IMR-90 (cell line): Measurements from ENCODE around the gene UNC5B. TPM values are rescaled to one million over a fixed set of nuclear protein-coding genes. Genes with fewer than 3 reads are reported as not detected.

Experiments
- ATAC-seq: fragments of 200-7000 bp; cut with Tn5 transposase; 2 replicates; pipeline ENCODE4 v1.9.1; 2020; ENCODE audit warnings: low read depth, mild to moderate bottlenecking, moderate library complexity
- BruUV-seq: library from RNA; stranded (reverse); fragments of 400-500 nt; replicated peaks from 2 replicates; lab custom pipeline; 2021; lab: Mats Ljungman, UMichigan
- CTCF ChIA-PET: fragments of 300-600 bp; formaldehyde crosslinking; extraction: SDS; loops from one replicate; lab custom pipeline; 2021; ENCODE audit warnings: antibody characterized with exemption; lab: Yijun Ruan, JAX
- POLR2A ChIA-PET: fragments of 300-600 bp; sonication (Branson Sonifier 250); formaldehyde crosslinking; loops from one replicate; lab custom pipeline; 2022; ENCODE audit warnings: antibody characterized with exemption; ENCODE audit not compliant: unreplicated experiment; lab: Charles Lee
- DNase-seq: peaks from one replicate; pipeline ENCODE4 v3.0.0; 2013
- H2AFZ ChIP-seq: replicated peaks from 2 replicates; pipeline ENCODE3; 2013; ENCODE audit warnings: low read length, mild to moderate bottlenecking; ENCODE audit not compliant: poor library complexity
- H2AK5ac ChIP-seq: 2 replicates; pipeline ENCODE4 v1.6.1; 2013; ENCODE audit warnings: low read depth, low read length, inconsistent platforms
- H2AK9ac ChIP-seq: replicated peaks from 2 replicates; pipeline ENCODE3; 2013; ENCODE audit warnings: mild to moderate bottlenecking, low read depth, low read length, moderate library complexity; ENCODE audit not compliant: poor library complexity
- H2BK120ac ChIP-seq: 2 replicates; pipeline ENCODE4 v1.6.1; 2013; ENCODE audit warnings: low read depth, low read length, inconsistent platforms
- H2BK15ac ChIP-seq: 3 replicates; pipeline ENCODE4 v1.6.1; 2013; ENCODE audit warnings: low read depth, low read length, inconsistent platforms
- H2BK20ac ChIP-seq: 2 replicates; pipeline ENCODE4 v1.6.1; 2013; ENCODE audit warnings: low read depth, mild to moderate bottlenecking, inconsistent platforms, low read length, moderate library complexity
- H2BK5ac ChIP-seq: 2 replicates; pipeline ENCODE4 v1.6.1; 2013; ENCODE audit warnings: mild to moderate bottlenecking, low read depth, low read length, inconsistent platforms; ENCODE audit not compliant: poor library complexity, severe bottlenecking
- H3K14ac ChIP-seq: replicated peaks from 2 replicates; pipeline ENCODE4 v1.6.1; 2013; ENCODE audit warnings: low read depth, low read length, inconsistent platforms
- H3K18ac ChIP-seq: 2 replicates; pipeline ENCODE4 v1.6.1; 2013; ENCODE audit warnings: low read depth, low read length, control low read depth
- H3K23ac ChIP-seq: 2 replicates; pipeline ENCODE4 v1.6.1; 2013; ENCODE audit warnings: low read depth, low read length, inconsistent platforms
- H3K27ac ChIP-seq: 2 replicates; pipeline ENCODE4 v1.5.1; 2013; ENCODE audit warnings: mild to moderate bottlenecking, control low read depth, low read length; ENCODE audit not compliant: insufficient read depth
- H3K27me3 ChIP-seq: 2 replicates; pipeline ENCODE4 v1.6.1; 2013; ENCODE audit warnings: low read length; ENCODE audit not compliant: control insufficient read depth, insufficient read depth
- H3K36me3 ChIP-seq: 2 replicates; pipeline ENCODE4 v1.6.1; 2013; ENCODE audit warnings: low read length, mixed read lengths; ENCODE audit not compliant: control insufficient read depth, insufficient read depth
- H3K4ac ChIP-seq: 2 replicates; pipeline ENCODE4 v1.6.1; 2013; ENCODE audit warnings: low read depth, low read length, inconsistent platforms
- H3K4me1 ChIP-seq: 2 replicates; pipeline ENCODE4 v1.6.1; 2013; ENCODE audit warnings: low read length, mixed read lengths; ENCODE audit not compliant: control insufficient read depth, insufficient read depth
- H3K4me2 ChIP-seq: 2 replicates; pipeline ENCODE4 v1.6.1; 2013; ENCODE audit warnings: low read depth, mild to moderate bottlenecking, control low read depth, low read length, moderate library complexity
- H3K4me3 ChIP-seq: 2 replicates; pipeline ENCODE4 v1.5.1; 2013; ENCODE audit warnings: low read depth, mild to moderate bottlenecking, control low read depth, low read length, moderate library complexity; ENCODE audit not compliant: insufficient read depth
- H3K56ac ChIP-seq: 2 replicates; pipeline ENCODE4 v1.6.1; 2013; ENCODE audit warnings: low read length, inconsistent platforms; ENCODE audit not compliant: insufficient read depth; ENCODE audit errors: extremely low read depth
- H3K79me1 ChIP-seq, 2 experiments: 2 replicates each; pipeline ENCODE4 v1.6.1; 2013; ENCODE audit warnings: low read length in 2 of 2, inconsistent platforms in 1 of 2, low read depth in 1 of 2
- H3K9ac ChIP-seq: 2 replicates; pipeline ENCODE4 v1.6.1; 2013; ENCODE audit warnings: low read depth, low read length, control low read depth
- H3K9me1 ChIP-seq: 2 replicates; pipeline ENCODE4 v1.6.1; 2013; ENCODE audit warnings: low read length, inconsistent platforms; ENCODE audit not compliant: insufficient read depth
- H3K9me3 ChIP-seq: 2 replicates; pipeline ENCODE4 v1.6.1; 2013; ENCODE audit warnings: low read length; ENCODE audit not compliant: control insufficient read depth, insufficient read depth
- H4K20me1 ChIP-seq: 2 replicates; pipeline ENCODE4 v1.6.1; 2013; ENCODE audit warnings: low read length, inconsistent platforms; ENCODE audit not compliant: insufficient read depth
- H4K5ac ChIP-seq: 2 replicates; pipeline ENCODE4 v1.6.1; 2013; ENCODE audit warnings: mild to moderate bottlenecking, low read depth, low read length, control low read depth
- H4K8ac ChIP-seq, 2 experiments: 2 replicates each; pipeline ENCODE4 v1.6.1; 2013; ENCODE audit warnings: low read depth in 2 of 2, low read length in 2 of 2, control low read depth in 1 of 2, inconsistent platforms in 1 of 2
- H4K91ac ChIP-seq: 2 replicates; pipeline ENCODE4 v1.6.1; 2013; ENCODE audit warnings: low read depth, low read length, inconsistent platforms; ENCODE audit not compliant: insufficient read depth
- CEBPB ChIP-seq: IDR thresholded peaks from 2 replicates; pipeline ENCODE4 v1.6.1; 2012; ENCODE audit warnings: low read depth, low read length, improper control_type of control experiment
- CHD1 ChIP-seq: IDR thresholded peaks from 2 replicates; pipeline ENCODE4 v1.6.1; 2012; ENCODE audit warnings: low read depth, low read length, improper control_type of control experiment
- ELK1 ChIP-seq: fragments of 150-350 bp; IDR thresholded peaks from 2 replicates; pipeline ENCODE4 v1.6.1; 2016; ENCODE audit warnings: low read depth, mild to moderate bottlenecking, low read length, moderate library complexity, borderline replicate concordance
- MAFK ChIP-seq: IDR thresholded peaks from 2 replicates; pipeline ENCODE4 v1.6.1; 2012; ENCODE audit warnings: low read depth, low read length, improper control_type of control experiment
- MAZ ChIP-seq: IDR thresholded peaks from 2 replicates; pipeline ENCODE4 v1.6.1; 2012; ENCODE audit warnings: low read depth, mild to moderate bottlenecking, low read length, improper control_type of control experiment, moderate library complexity, borderline replicate concordance
- MXI1 ChIP-seq: IDR thresholded peaks from 2 replicates; pipeline ENCODE4 v1.6.1; 2012; ENCODE audit warnings: low read depth, mild to moderate bottlenecking, low read length, moderate library complexity, borderline replicate concordance
- POLR2A ChIP-seq: IDR thresholded peaks from 2 replicates; pipeline ENCODE4 v1.6.1; 2012; ENCODE audit warnings: mild to moderate bottlenecking, low read depth, low read length
- RAD21 ChIP-seq: IDR thresholded peaks from 2 replicates; pipeline ENCODE4 v1.6.1; 2012; ENCODE audit warnings: low read length, improper control_type of control experiment
- RFX5 ChIP-seq: IDR thresholded peaks from 2 replicates; pipeline ENCODE4 v1.8.0; 2012; ENCODE audit warnings: low read depth, mild to moderate bottlenecking, low read length, moderate library complexity
- WGBS, 2 experiments: methylation state at CpG; one replicate each; pipeline versions ENCODE4 v1.1.5 to v1.1.7; 2013; ENCODE audit warnings: missing lambda C conversion rate in 2 of 2; ENCODE audit not compliant: insufficient read length in 1 of 2; ENCODE audit errors: extremely low coverage in 2 of 2; 5-methylcytosine and 5-hydroxymethylcytosine counted together
- dilution Hi-C: fragments of 300-500 bp; cut with HindIII; formaldehyde crosslinking; loops from one replicate; pipeline ENCODE4 v1.14.3; 2018; ENCODE audit warnings: low sequenced_read_pairs; ENCODE audit not compliant: unreplicated experiment
- in situ Hi-C: fragments of 300-500 bp; cut with MboI; formaldehyde crosslinking; loops from 3 replicates; pipeline ENCODE4 v1.14.3; 2019; ENCODE audit warnings: low sequenced_read_pairs, inconsistent platforms, mixed read lengths
- intact Hi-C: fragments of 100-400 bp; cut with micrococcal nuclease; formaldehyde crosslinking; loops from 2 replicates; pipeline ENCODE4 v1.10.0; 2022
- polyA plus RNA-seq, 3 experiments: library from polyadenylated mRNA; depleted of rRNA; stranded (reverse); fragments of >200 nt; gene quantifications; 2 replicates each; pipeline ENCODE4 v1.2.3, GENCODE V29; 2012; ENCODE audit warnings: low replicate concordance in 1 of 3
- total RNA-seq: library from RNA; depleted of rRNA; stranded (reverse); fragments of >200 nt; gene quantifications from 2 replicates; pipeline ENCODE4 v1.2.3, GENCODE V29; 2012
- TF ChIP-seq, protein P1 (sequence below): fragments of 150-350 bp; IDR thresholded peaks from 2 replicates; pipeline ENCODE4 v1.6.1; 2017; ENCODE audit warnings: mild to moderate bottlenecking, antibody characterized with exemption, low read length, low read depth

The UNC5B gene
- total and polyA plus RNA-seq, 2 of the 4 experiments (the other 2 are of a cell fraction) = 1.6 to 4.2 TPM

GRCh38 chr10:71348850-71349249 is 136.5 kb downstream of the UNC5B start:
- Histone ChIP-seq H4K5ac (no peak overlapping the region), H2BK5ac (no peak overlapping the region), H3K56ac (no peak overlapping the region), H2AFZ (no peak overlapping the region), H3K18ac (no peak overlapping the region), H3K4me3 (no peak overlapping the region), H2AK9ac (no peak overlapping the region), H3K4ac (no peak overlapping the region), H3K27ac (no peak overlapping the region), H2BK120ac (no peak overlapping the region), H3K4me2 (no peak overlapping the region), H2BK15ac (no peak overlapping the region), H3K36me3 (no peaks in the 10 kb centered on the region), H3K4me1 (peaks cover under 1% of the 10 kb centered on the region; the same call in 1 of the 2 replicates), H4K91ac (no peak overlapping the region), H3K14ac (no peak overlapping the region), H3K23ac (no peak overlapping the region), H2AK5ac (no peak overlapping the region), H3K9me1 (no peaks in the 10 kb centered on the region), H2BK20ac (no peak overlapping the region), H4K8ac (no peak overlapping the region), H3K9me3 (no peaks in the 10 kb centered on the region), H4K20me1 (no peaks in the 10 kb centered on the region), H3K9ac (no peak overlapping the region), H3K27me3 (peaks cover 19% of the 10 kb centered on the region; the same call in 1 of the 2 replicates), H3K79me1 (no peaks in the 10 kb centered on the region)
- ATAC-seq (no peak), DNase-seq (no peak)
- ChIA-PET POLR2A (no interaction called here), CTCF (no interaction called here)
- TF ChIP-seq CEBPB = no peak
- no peak for TF ChIP-seq RFX5
- no peak for TF ChIP-seq CHD1
- no peak for TF ChIP-seq RAD21
- no peak for TF ChIP-seq POLR2A
- TF ChIP-seq MXI1 = no peak
- no peak for TF ChIP-seq ELK1
- TF ChIP-seq MAFK = no peak
- no peak for TF ChIP-seq MAZ
- TF ChIP-seq, protein P1, sequence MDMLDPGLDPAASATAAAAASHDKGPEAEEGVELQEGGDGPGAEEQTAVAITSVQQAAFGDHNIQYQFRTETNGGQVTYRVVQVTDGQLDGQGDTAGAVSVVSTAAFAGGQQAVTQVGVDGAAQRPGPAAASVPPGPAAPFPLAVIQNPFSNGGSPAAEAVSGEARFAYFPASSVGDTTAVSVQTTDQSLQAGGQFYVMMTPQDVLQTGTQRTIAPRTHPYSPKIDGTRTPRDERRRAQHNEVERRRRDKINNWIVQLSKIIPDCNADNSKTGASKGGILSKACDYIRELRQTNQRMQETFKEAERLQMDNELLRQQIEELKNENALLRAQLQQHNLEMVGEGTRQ = no peak
- intact Hi-C loops = no loop called here
- BruUV-seq = no TSS peak
- dilution Hi-C loops = no loop called here
- in situ Hi-C loops = no loop called here
- no CpG with 5 or more reads among the region's 1 CpG for WGBS, 2 experiments
